Fibroblast of lung (primary cell): Measurements from ENCODE around the gene RAB3GAP1.

ENCODE experiments used
- EZH2 ChIP-seq: IDR thresholded peaks from 2 replicates; pipeline ENCODE4 v1.5.1; 2012; ENCODE audit warnings: low read length, control low read depth, mild to moderate bottlenecking; ENCODE audit errors: missing control alignments
- TF ChIP-seq, protein P1 (sequence below), 2 donors: IDR thresholded peaks in 1 of 2; conservative IDR thresholded peaks in 1 of 2; 1 replicate in 1 of 2; 2 replicates in 1 of 2; pipeline ENCODE4 v1.5.1; 2011 to 2012; ENCODE audit warnings: low read length in 2 of 2, control low read depth in 1 of 2, inconsistent platforms in 1 of 2, low read depth in 1 of 2, mild to moderate bottlenecking in 1 of 2

DNA sequence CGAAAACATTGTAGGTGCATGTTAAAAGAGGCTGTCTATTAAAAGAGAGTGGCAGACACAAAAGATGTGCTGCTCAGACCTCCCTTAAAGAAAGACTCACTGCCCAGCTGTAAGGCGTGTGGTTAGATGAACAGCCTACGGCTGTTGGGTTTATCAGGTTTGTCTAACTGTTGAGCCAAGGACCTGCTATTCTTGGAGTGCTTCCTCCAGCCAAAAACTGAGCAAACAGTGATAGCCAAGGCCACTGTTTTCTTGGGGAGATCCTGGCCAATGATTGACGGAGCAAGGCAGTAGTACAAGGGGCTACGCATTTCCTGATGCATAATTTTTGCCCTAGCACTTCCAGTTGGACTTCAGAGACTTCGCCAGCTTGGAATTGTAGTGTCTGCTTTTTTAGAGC is 1.4 kb upstream of the RAB3GAP1 start:
- TF ChIP-seq, protein P1, sequence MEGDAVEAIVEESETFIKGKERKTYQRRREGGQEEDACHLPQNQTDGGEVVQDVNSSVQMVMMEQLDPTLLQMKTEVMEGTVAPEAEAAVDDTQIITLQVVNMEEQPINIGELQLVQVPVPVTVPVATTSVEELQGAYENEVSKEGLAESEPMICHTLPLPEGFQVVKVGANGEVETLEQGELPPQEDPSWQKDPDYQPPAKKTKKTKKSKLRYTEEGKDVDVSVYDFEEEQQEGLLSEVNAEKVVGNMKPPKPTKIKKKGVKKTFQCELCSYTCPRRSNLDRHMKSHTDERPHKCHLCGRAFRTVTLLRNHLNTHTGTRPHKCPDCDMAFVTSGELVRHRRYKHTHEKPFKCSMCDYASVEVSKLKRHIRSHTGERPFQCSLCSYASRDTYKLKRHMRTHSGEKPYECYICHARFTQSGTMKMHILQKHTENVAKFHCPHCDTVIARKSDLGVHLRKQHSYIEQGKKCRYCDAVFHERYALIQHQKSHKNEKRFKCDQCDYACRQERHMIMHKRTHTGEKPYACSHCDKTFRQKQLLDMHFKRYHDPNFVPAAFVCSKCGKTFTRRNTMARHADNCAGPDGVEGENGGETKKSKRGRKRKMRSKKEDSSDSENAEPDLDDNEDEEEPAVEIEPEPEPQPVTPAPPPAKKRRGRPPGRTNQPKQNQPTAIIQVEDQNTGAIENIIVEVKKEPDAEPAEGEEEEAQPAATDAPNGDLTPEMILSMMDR (conservative IDR thresholded peaks at IDR 0.05 in 1 of 2, IDR thresholded peaks at IDR 0.05 in 1 of 2; ENCODE audit: low read depth in 1 of 2, low read length in 2 of 2), result no peak
- no peak for TF ChIP-seq EZH2
